K562 (cell line): ENCODE results near the gene ST14. TPM values are rescaled to one million over a fixed set of nuclear protein-coding genes. Genes with fewer than 3 reads are reported as not detected.
A peak's percentile ranks its signal among the peaks of the same experiment; 100 is the strongest.

Experiments
- ATAC-seq: fragments of 200-7000 bp; cut with Tn5 transposase; 3 replicates; pipeline ENCODE4 v1.9.1; 2020; ENCODE audit warnings: moderate library complexity
- BruUV-seq: library from RNA; stranded (reverse); fragments of 400-500 nt; replicated peaks from 2 replicates; lab custom pipeline; 2021; lab: Mats Ljungman, UMichigan
- CTCF ChIA-PET: fragments of 300-600 bp; formaldehyde crosslinking; extraction: SDS; loops from one replicate; lab custom pipeline; 2021; ENCODE audit warnings: low intra/inter-chr PET ratio; lab: Yijun Ruan, JAX
- POLR2A ChIA-PET: fragments of 300-600, 350-650 bp; sonication (Branson Sonifier 250); formaldehyde crosslinking; extraction: SDS; loops from one replicate; lab custom pipeline; 2021; ENCODE audit warnings: antibody characterized with exemption, inconsistent platforms; lab: Yijun Ruan, JAX
- DNase-seq, 4 experiments: peaks; one replicate each; pipeline versions ENCODE4 v3.0.0 to v3.0.0-alpha.2; 2011 to 2018; ENCODE audit warnings: low spot score in 3 of 4, mixed read lengths in 3 of 4; ENCODE audit errors: extremely low read depth in 1 of 4
- FAIRE-seq: peaks from 2 replicates; lab custom pipeline; 2011; peaks lifted over from hg19 to GRCh38; lab: Jason Lieb, UNC
- H2AFZ ChIP-seq: 2 replicates; pipeline ENCODE4 v1.6.0; 2011; ENCODE audit warnings: low read depth, low read length, control low read depth, inconsistent platforms
- H3K27ac ChIP-seq: fragments of 200-600 bp; 3 replicates; pipeline ENCODE4 v1.8.0; 2011; ENCODE audit warnings: low read depth, mild to moderate bottlenecking, control low read depth, inconsistent platforms, low read length, moderate library complexity, mixed read lengths; ENCODE audit errors: extremely low read depth
- H3K27me3 ChIP-seq, 2 experiments: fragments of 300-600 bp in 1 of 2; 2 replicates in 1 of 2; 3 replicates in 1 of 2; pipeline versions ENCODE4 v1.6.0 to v1.8.0; 2011; ENCODE audit warnings: inconsistent platforms in 2 of 2, low read length in 2 of 2, mild to moderate bottlenecking in 1 of 2, mixed read lengths in 1 of 2, moderate library complexity in 1 of 2; ENCODE audit not compliant: control insufficient read depth in 2 of 2, insufficient read depth in 2 of 2
- H3K36me3 ChIP-seq: fragments of 300-600 bp; 3 replicates; pipeline ENCODE4 v1.8.0; 2011; ENCODE audit warnings: mild to moderate bottlenecking, low read length, inconsistent platforms; ENCODE audit not compliant: control insufficient read depth, insufficient read depth
- H3K4me1 ChIP-seq, 2 experiments: fragments of 200-600 bp in 1 of 2; replicated peaks in 1 of 2; 2 replicates in 1 of 2; 3 replicates in 1 of 2; pipeline versions ENCODE4 v1.5.1 to v1.8.0; 2011; ENCODE audit warnings: inconsistent platforms in 2 of 2, low read length in 2 of 2, mild to moderate bottlenecking in 1 of 2, mixed read lengths in 1 of 2, moderate library complexity in 1 of 2; ENCODE audit not compliant: control insufficient read depth in 2 of 2, insufficient read depth in 2 of 2
- H3K4me2 ChIP-seq: 2 replicates; pipeline ENCODE4 v1.6.1; 2011; ENCODE audit warnings: low read length, control low read depth, inconsistent platforms, mixed read lengths; ENCODE audit not compliant: insufficient read depth
- H3K4me3 ChIP-seq: fragments of 200-600 bp; sonication (generic), shearing (Covaris generic); 2 replicates; pipeline ENCODE4 v1.5.1; 2016; ENCODE audit warnings: control low read depth, inconsistent platforms
- H3K79me2 ChIP-seq: fragments of 200-600 bp; 3 replicates; pipeline ENCODE4 v1.8.0; 2011; ENCODE audit warnings: low read length, inconsistent platforms; ENCODE audit not compliant: control insufficient read depth, insufficient read depth
- H3K9ac ChIP-seq, 2 experiments: 2 replicates each; pipeline versions ENCODE4 v1.6.0 to v1.6.1; 2011; ENCODE audit warnings: low read depth in 2 of 2, low read length in 2 of 2, control low read depth in 1 of 2, inconsistent platforms in 1 of 2, mild to moderate bottlenecking in 1 of 2, mixed read lengths in 1 of 2; ENCODE audit not compliant: insufficient read depth in 1 of 2
- H3K9me1 ChIP-seq: one replicate; pipeline ENCODE4 v1.6.0; 2011; ENCODE audit warnings: inconsistent platforms, mild to moderate bottlenecking, low read length, moderate library complexity; ENCODE audit not compliant: control insufficient read depth, insufficient read depth
- H3K9me3 ChIP-seq: replicated peaks from 2 replicates; pipeline ENCODE4 v1.5.1; 2011; ENCODE audit warnings: low read depth, low read length, inconsistent platforms; ENCODE audit not compliant: control insufficient read depth, insufficient read depth
- H4K20me1 ChIP-seq: replicated peaks from 2 replicates; pipeline ENCODE4 v1.6.1; 2011; ENCODE audit warnings: low read length, inconsistent platforms, mixed read lengths; ENCODE audit not compliant: control insufficient read depth, insufficient read depth
- ARID1B ChIP-seq: fragments of 450-650 bp; IDR thresholded peaks from 2 replicates; pipeline ENCODE4 v1.6.1; 2016; ENCODE audit warnings: antibody characterized with exemption, mild to moderate bottlenecking, inconsistent platforms
- CEBPB ChIP-seq: fragments of 450-650 bp; IDR thresholded peaks from 2 replicates; pipeline ENCODE4 v1.6.1; 2016; ENCODE audit warnings: missing genetic modification characterization, missing compliant biosample characterization
- CEBPG ChIP-seq, 3 experiments: fragments of 200-800 bp in 1 of 3; sonication (Bioruptor generic) in 1 of 3; sonication (generic) in 1 of 3; formaldehyde crosslinking in 1 of 3; IDR thresholded peaks in 2 of 3; conservative IDR thresholded peaks in 1 of 3; 2 replicates each; pipeline versions ENCODE4 v1.6.1 to v1.8.0; 2016 to 2022; ENCODE audit warnings: missing compliant biosample characterization in 2 of 3, missing genetic modification characterization in 2 of 3, mild to moderate bottlenecking in 1 of 3, missing genetic modification reagents in 1 of 3
- NFXL1 ChIP-seq: fragments of 450-650 bp; formaldehyde crosslinking; IDR thresholded peaks from 2 replicates; pipeline ENCODE4 v1.4.0; 2021; ENCODE audit warnings: mild to moderate bottlenecking
- NKRF ChIP-seq: fragments of 450-650 bp; IDR thresholded peaks from 2 replicates; pipeline ENCODE4 v1.6.1; 2016; ENCODE audit warnings: borderline replicate concordance
- NR2C1 ChIP-seq, 2 experiments: fragments of 450-650 bp; IDR thresholded peaks; 2 replicates each; pipeline ENCODE4 v1.6.1; 2017; ENCODE audit warnings: mild to moderate bottlenecking in 2 of 2, antibody characterized with exemption in 1 of 2, inconsistent platforms in 1 of 2, missing compliant biosample characterization in 1 of 2, missing genetic modification characterization in 1 of 2
- NR2C2 ChIP-seq, 2 experiments: fragments of 200-800 bp in 1 of 2; sonication (Bioruptor generic) in 1 of 2; sonication (generic) in 1 of 2; formaldehyde crosslinking in 1 of 2; IDR thresholded peaks; 2 replicates each; pipeline versions ENCODE4 v1.6.1 to v1.8.0; 2016 to 2022; ENCODE audit warnings: mild to moderate bottlenecking in 1 of 2, missing compliant biosample characterization in 1 of 2, missing genetic modification characterization in 1 of 2, missing genetic modification reagents in 1 of 2
- WGBS: fragments of 100-300 bp; shearing (Covaris generic); methylation state at CpG from one replicate; pipeline ENCODE4 v1.1.6; 2016; ENCODE audit warnings: low coverage, mixed read lengths; ENCODE audit not compliant: insufficient coverage; ENCODE audit errors: missing lambda C conversion rate; 5-methylcytosine and 5-hydroxymethylcytosine counted together
- in situ Hi-C: fragments of 300-500 bp; cut with MboI; formaldehyde crosslinking; loops from 4 replicates; pipeline ENCODE4 v1.15.0; 2018; ENCODE audit warnings: inconsistent platforms, mixed read lengths
- intact Hi-C: fragments of 100-400 bp; cut with micrococcal nuclease; formaldehyde crosslinking; loops from 2 replicates; pipeline ENCODE4 v1.14.2; 2022
- polyA plus RNA-seq, 8 experiments: library from polyadenylated mRNA; depleted of rRNA in 4 of 8; stranded (reverse) in 5 of 8; unstranded in 3 of 8; fragments of >200 nt; fragmentation: Nextera tagmentation in 2 of 8; fragmentation: Illumina TruSeq in 1 of 8; extraction: Ambion mirVana in 2 of 8; extraction: Trizol in 1 of 8; gene quantifications; 2 replicates each; pipeline versions ENCODE4 v1.2.1 to v1.2.3, GENCODE V29; 2011 to 2014; ENCODE audit warnings: inconsistent platforms in 1 of 8, missing spikeins in 1 of 8
- total RNA-seq, 7 experiments: library from RNA; depleted of rRNA in 6 of 7; stranded (reverse); fragments of >200 nt in 6 of 7; fragmentation: Illumina TruSeq in 2 of 7; extraction: Trizol in 2 of 7; gene quantifications; 2 replicates each; pipeline versions ENCODE4 v1.2.1 to v1.2.3, GENCODE V29; 2011 to 2021; ENCODE audit warnings: low replicate concordance in 1 of 7
- TF ChIP-seq, protein P1 (sequence below), 3 experiments: IDR thresholded peaks in 2 of 3; conservative IDR thresholded peaks in 1 of 3; 2 replicates each; pipeline ENCODE4 v1.5.1; 2011 to 2012; ENCODE audit warnings: low read length in 3 of 3, mild to moderate bottlenecking in 3 of 3, control low read depth in 2 of 3, improper control_type of control experiment in 1 of 3, inconsistent platforms in 1 of 3, low read depth in 1 of 3, mixed read lengths in 1 of 3, moderate library complexity in 1 of 3; ENCODE audit not compliant: insufficient read depth in 2 of 3

Gene ST14
- total and polyA plus RNA-seq, 9 of the 15 experiments (the other 6 are each of a cell fraction or from before 2014, with no cell fraction given): 0.08 to 0.20 TPM; not detected in 7

DNA sequence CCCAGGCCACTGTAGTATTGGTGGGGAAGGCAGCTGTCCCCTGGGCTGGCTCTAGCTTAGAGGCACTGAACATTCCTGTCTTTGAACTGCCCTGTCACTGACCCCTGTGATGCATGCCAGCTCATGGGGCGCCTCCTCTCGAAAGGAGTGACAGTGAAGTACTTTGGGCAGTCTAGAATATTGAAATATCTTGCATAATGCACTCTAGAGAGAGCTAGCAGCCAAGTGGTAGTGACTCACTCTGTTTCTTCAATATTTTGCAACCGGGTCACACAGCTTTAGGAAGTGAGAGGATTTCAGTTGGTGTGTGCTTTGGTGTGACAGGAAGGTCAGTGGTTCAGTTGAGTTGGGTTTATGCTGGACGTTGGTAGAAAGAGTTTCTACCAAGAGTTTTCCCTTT is 35.5 kb upstream of the ST14 start:
- ATAC-seq: no peak
- POLR2A ChIA-PET: interaction anchor here (0.7 to 1.5 kb wide), 3 partner anchors 9 to 194 kb away, joined by 3 to 5 read pairs (median 3); no protein-coding TSS in a partner anchor
- intact Hi-C loops: no loop called here

More for the DNA sequence above, 35.5 kb upstream of the ST14 start:
- Histone ChIP-seq H3K9me3 (no peaks in the 10 kb centered on the region), H3K4me2 (no peak overlapping the region), H3K4me3 (no peak overlapping the region), H3K9ac (no peak overlapping the region), H3K4me1 (peaks cover 0 to 7% of the 10 kb centered on the region in 2 experiments; a peak in 1 of 5 replicates), H3K9me1 (no peaks in the 10 kb centered on the region), H3K36me3 (peaks cover 90% of the 10 kb centered on the region), H3K79me2 (no peaks in the 10 kb centered on the region), H4K20me1 (no peaks in the 10 kb centered on the region), H2AFZ (no peak overlapping the region), H3K27ac (no peak overlapping the region), H3K27me3 (no peaks in the 10 kb centered on the region)
- BruUV-seq: no TSS peak
- TF ChIP-seq NKRF: no peak
- no peak for TF ChIP-seq NR2C1 (IDR thresholded peaks at IDR 0.05)
- TF ChIP-seq NR2C1 (tag; IDR thresholded peaks at IDR 0.05): peak; percentile 71
- no peak for TF ChIP-seq NFXL1 (CRISPR knock-in tag)
- no peak for TF ChIP-seq CEBPG (CRISPR knock-in tag; IDR thresholded peaks at IDR 0.05)
- TF ChIP-seq CEBPG (tag; conservative IDR thresholded peaks at IDR 0.05 in 1 of 2, IDR thresholded peaks at IDR 0.05 in 1 of 2): peak in 1 of 2 experiments; percentile 72; a peak in 2 of 4 replicates
- TF ChIP-seq, protein P1, sequence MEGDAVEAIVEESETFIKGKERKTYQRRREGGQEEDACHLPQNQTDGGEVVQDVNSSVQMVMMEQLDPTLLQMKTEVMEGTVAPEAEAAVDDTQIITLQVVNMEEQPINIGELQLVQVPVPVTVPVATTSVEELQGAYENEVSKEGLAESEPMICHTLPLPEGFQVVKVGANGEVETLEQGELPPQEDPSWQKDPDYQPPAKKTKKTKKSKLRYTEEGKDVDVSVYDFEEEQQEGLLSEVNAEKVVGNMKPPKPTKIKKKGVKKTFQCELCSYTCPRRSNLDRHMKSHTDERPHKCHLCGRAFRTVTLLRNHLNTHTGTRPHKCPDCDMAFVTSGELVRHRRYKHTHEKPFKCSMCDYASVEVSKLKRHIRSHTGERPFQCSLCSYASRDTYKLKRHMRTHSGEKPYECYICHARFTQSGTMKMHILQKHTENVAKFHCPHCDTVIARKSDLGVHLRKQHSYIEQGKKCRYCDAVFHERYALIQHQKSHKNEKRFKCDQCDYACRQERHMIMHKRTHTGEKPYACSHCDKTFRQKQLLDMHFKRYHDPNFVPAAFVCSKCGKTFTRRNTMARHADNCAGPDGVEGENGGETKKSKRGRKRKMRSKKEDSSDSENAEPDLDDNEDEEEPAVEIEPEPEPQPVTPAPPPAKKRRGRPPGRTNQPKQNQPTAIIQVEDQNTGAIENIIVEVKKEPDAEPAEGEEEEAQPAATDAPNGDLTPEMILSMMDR (IDR thresholded peaks at IDR 0.05 in 2 of 3, conservative IDR thresholded peaks at IDR 0.05 in 1 of 3; ENCODE audit: insufficient read depth in 2 of 3, low read depth in 1 of 3, low read length in 3 of 3): no peak
- TF ChIP-seq CEBPB (tag): peak; percentile 36; the same call in 1 of the 2 replicates
- no peak for TF ChIP-seq NR2C2 (CRISPR knock-in tag; IDR thresholded peaks at IDR 0.05)
- peak; percentile 68; the same call in 1 of the 2 replicates for TF ChIP-seq NR2C2 (tag; IDR thresholded peaks at IDR 0.05)
- TF ChIP-seq ARID1B: no peak
- no peak for FAIRE-seq
- CTCF ChIA-PET: no interaction called here
- in situ Hi-C loops: no loop called here
- DNase-seq: no peak
- 61% methylated on average over 4 of the region's 4 CpGs for WGBS
